Measurements from ENCODE around the gene ASTL.

The ASTL gene

GRCh38 chr2:96103761-96104486, 34.4 kb downstream of the ASTL start:
- no peak for TF ChIP-seq CTCF (IDR thresholded peaks at IDR 0.05; ENCODE audit: control insufficient read depth, extremely low read depth, insufficient read depth)
- no peak for DNase-seq (ENCODE audit: low read depth)
- no peak overlapping the region for H3K4me3 ChIP-seq (ENCODE audit: low read depth, low read length)

GRCh38 chr2:96103187-96103601, 35.1 kb downstream of the ASTL start:
- no peak for TF ChIP-seq CTCF (IDR thresholded peaks at IDR 0.05; ENCODE audit: control insufficient read depth, extremely low read depth, insufficient read depth)
- DNase-seq (ENCODE audit: low read depth) = no peak
- no peak overlapping the region for H3K4me3 ChIP-seq (ENCODE audit: low read depth, low read length)

GRCh38 chr2:96102596-96103186, 35.6 kb downstream of the ASTL start:
- H3K4me3 ChIP-seq (ENCODE audit: low read depth, low read length) = no peak overlapping the region
- DNase-seq (ENCODE audit: low read depth) = no peak
- TF ChIP-seq CTCF (IDR thresholded peaks at IDR 0.05; ENCODE audit: control insufficient read depth, extremely low read depth, insufficient read depth) = no peak

- no peak for DNase-seq (ENCODE audit: low read depth)
- no peak overlapping the region for H3K4me3 ChIP-seq (ENCODE audit: low read depth, low read length)
- no peak for TF ChIP-seq CTCF (IDR thresholded peaks at IDR 0.05; ENCODE audit: control insufficient read depth, extremely low read depth, insufficient read depth)
These were observed 37.4 kb downstream of the ASTL start for GRCh38 chr2:96100893-96101304.

- no peak overlapping the region for H3K4me3 ChIP-seq (ENCODE audit: low read depth, low read length)
- TF ChIP-seq CTCF (IDR thresholded peaks at IDR 0.05; ENCODE audit: control insufficient read depth, extremely low read depth, insufficient read depth) = no peak
- no peak for DNase-seq (ENCODE audit: low read depth)
These were observed 38.2 kb downstream of the ASTL start for GRCh38 chr2:96099861-96100798.

GRCh38 chr2:96098900-96099590, 39.3 kb downstream of the ASTL start:
- TF ChIP-seq CTCF (IDR thresholded peaks at IDR 0.05; ENCODE audit: control insufficient read depth, extremely low read depth, insufficient read depth) = no peak
- no peak overlapping the region for H3K4me3 ChIP-seq (ENCODE audit: low read depth, low read length)
- DNase-seq (ENCODE audit: low read depth) = no peak

Data from LNCaP clone FGC (cell line).